ENCODE measurements around the gene TEDC1. TPM values are rescaled to one million over a fixed set of nuclear protein-coding genes. Genes with fewer than 3 reads are reported as not detected.
A peak's percentile ranks its signal among the peaks of the same experiment; 100 is the strongest.

Gene TEDC1
- total and polyA plus RNA-seq, 5 donors = 5.2 to 6.9 (median 5.9) TPM

GRCh38 chr14:105458010-105458409 lies 33.0 kb upstream of the TEDC1 start:
- DNase-seq (peak; percentile 13 to 48 (median 34)), ATAC-seq (no peak)
- Histone ChIP-seq H3K4me1 (ENCODE audit: control insufficient read depth, insufficient read depth, low read length) (no peaks in the 10 kb centered on the region), H3K27me3 (ENCODE audit: control insufficient read depth, insufficient read depth) (no peaks in the 10 kb centered on the region), H3K9me3 (ENCODE audit: control insufficient read depth, low read length) (no peaks in the 10 kb centered on the region), H3K4me3 (ENCODE audit: low read length) (no peak overlapping the region), H3K27ac (ENCODE audit: low read length) (no peak overlapping the region)
- intact Hi-C loops (cut with DNase I) = no loop called here
- 90% methylated on average over 18 of the region's 18 CpGs for WGBS

GRCh38 chr14:105458571-105458970 lies 32.5 kb upstream of the TEDC1 start:
- WGBS = 88% methylated on average over 14 of the region's 14 CpGs
- intact Hi-C loops (cut with DNase I) = no loop called here
- H3K27ac ChIP-seq (ENCODE audit: low read length) = no peak overlapping the region
- no peak for ATAC-seq
- peak; percentile 14 to 47 (median 44) for DNase-seq
- no peaks in the 10 kb centered on the region for H3K27me3 ChIP-seq (ENCODE audit: control insufficient read depth, insufficient read depth)
- H3K9me3 ChIP-seq (ENCODE audit: control insufficient read depth, low read length) = no peaks in the 10 kb centered on the region
- H3K4me3 ChIP-seq (ENCODE audit: low read length) = no peak overlapping the region
- H3K4me1 ChIP-seq (ENCODE audit: control insufficient read depth, insufficient read depth, low read length) = no peaks in the 10 kb centered on the region

GRCh38 chr14:105460116-105460515 lies 30.9 kb upstream of the TEDC1 start:
- peak in 1 of 3 donors; percentile 46 for DNase-seq
- no peak for ATAC-seq
- WGBS = 97% methylated on average over 17 of the region's 17 CpGs
- Histone ChIP-seq H3K4me1 (ENCODE audit: control insufficient read depth, insufficient read depth, low read length) (no peaks in the 10 kb centered on the region), H3K27me3 (ENCODE audit: control insufficient read depth, insufficient read depth) (no peaks in the 10 kb centered on the region), H3K9me3 (ENCODE audit: control insufficient read depth, low read length) (no peaks in the 10 kb centered on the region), H3K4me3 (ENCODE audit: low read length) (no peak overlapping the region), H3K27ac (ENCODE audit: low read length) (no peak overlapping the region)
- intact Hi-C loops (cut with DNase I) = no loop called here

- H3K27me3 ChIP-seq (ENCODE audit: control insufficient read depth, insufficient read depth) = no peaks in the 10 kb centered on the region
- intact Hi-C loops (cut with DNase I) = no loop called here
Observed at GRCh38 chr14:105460616-105461015, 30.4 kb upstream of the TEDC1 start.

GRCh38 chr14:105461903-105462302 lies 29.1 kb upstream of the TEDC1 start:
- no peak overlapping the region for H3K4me3 ChIP-seq (ENCODE audit: low read length)
- WGBS = 97% methylated on average over 18 of the region's 18 CpGs
- ATAC-seq (no peak), DNase-seq (no peak)
- no peaks in the 10 kb centered on the region for H3K27me3 ChIP-seq (ENCODE audit: control insufficient read depth, insufficient read depth)
- intact Hi-C loops (cut with DNase I) = no loop called here
- H3K4me1 ChIP-seq (ENCODE audit: control insufficient read depth, insufficient read depth, low read length) = no peaks in the 10 kb centered on the region
- no peaks in the 10 kb centered on the region for H3K9me3 ChIP-seq (ENCODE audit: control insufficient read depth, low read length)
- H3K27ac ChIP-seq (ENCODE audit: low read length) = no peak overlapping the region

More at GRCh38 chr14:105460616-105461015, 30.4 kb upstream of the TEDC1 start:
- H3K9me3 ChIP-seq (ENCODE audit: control insufficient read depth, low read length) = no peaks in the 10 kb centered on the region
- H3K4me3 ChIP-seq (ENCODE audit: low read length) = no peak overlapping the region
- ATAC-seq (no peak), DNase-seq (no peak)
- H3K27ac ChIP-seq (ENCODE audit: low read length) = no peak overlapping the region
- 94% methylated on average over 17 of the region's 17 CpGs for WGBS
- H3K4me1 ChIP-seq (ENCODE audit: control insufficient read depth, insufficient read depth, low read length) = no peaks in the 10 kb centered on the region

- intact Hi-C loops (cut with DNase I) = no loop called here
Observed at GRCh38 chr14:105464501-105464900, 26.5 kb upstream of the TEDC1 start.

GRCh38 chr14:105465209-105466031 lies 25.6 kb upstream of the TEDC1 start:
- 64% methylated on average over 20 of the region's 20 CpGs for WGBS
- no peaks in the 10 kb centered on the region for H3K27me3 ChIP-seq (ENCODE audit: control insufficient read depth, insufficient read depth)
- ATAC-seq (peak; percentile 37 to 51), DNase-seq (peak; percentile 61 to 85 (median 82))
- no peak overlapping the region for H3K4me3 ChIP-seq (ENCODE audit: low read length)
- H3K9me3 ChIP-seq (ENCODE audit: control insufficient read depth, low read length) = no peaks in the 10 kb centered on the region
- peaks cover 9% of the 10 kb centered on the region for H3K4me1 ChIP-seq (ENCODE audit: control insufficient read depth, insufficient read depth, low read length)
- H3K27ac ChIP-seq (ENCODE audit: low read length) = peak overlapping the region; percentile 85
- intact Hi-C loops (cut with DNase I) = no loop called here

More at GRCh38 chr14:105464501-105464900, 26.5 kb upstream of the TEDC1 start:
- 95% methylated on average over 33 of the region's 33 CpGs for WGBS
- Histone ChIP-seq H3K9me3 (ENCODE audit: control insufficient read depth, low read length) (no peaks in the 10 kb centered on the region), H3K27me3 (ENCODE audit: control insufficient read depth, insufficient read depth) (no peaks in the 10 kb centered on the region), H3K4me3 (ENCODE audit: low read length) (no peak overlapping the region), H3K27ac (ENCODE audit: low read length) (no peak overlapping the region), H3K4me1 (ENCODE audit: control insufficient read depth, insufficient read depth, low read length) (peaks cover 6% of the 10 kb centered on the region)
- DNase-seq = no peak
- no peak for ATAC-seq

- intact Hi-C loops (cut with DNase I) = no loop called here
- 78% methylated on average over 53 of the region's 53 CpGs for WGBS
- H3K4me3 ChIP-seq (ENCODE audit: low read length) = no peak overlapping the region
- peak overlapping the region; percentile 85 for H3K27ac ChIP-seq (ENCODE audit: low read length)
- DNase-seq = peak; percentile 73 to 92 (median 91)
- H3K27me3 ChIP-seq (ENCODE audit: control insufficient read depth, insufficient read depth) = no peaks in the 10 kb centered on the region
- no peaks in the 10 kb centered on the region for H3K9me3 ChIP-seq (ENCODE audit: control insufficient read depth, low read length)
- ATAC-seq = peak; percentile 46 to 58
- H3K4me1 ChIP-seq (ENCODE audit: control insufficient read depth, insufficient read depth, low read length) = peaks cover 9% of the 10 kb centered on the region
Observed at GRCh38 chr14:105466531-105467248, 24.4 kb upstream of the TEDC1 start.

GRCh38 chr14:105467249-105467941 lies 23.7 kb upstream of the TEDC1 start:
- Histone ChIP-seq H3K27me3 (ENCODE audit: control insufficient read depth, insufficient read depth) (no peaks in the 10 kb centered on the region), H3K27ac (ENCODE audit: low read length) (peak overlapping the region; percentile 82), H3K9me3 (ENCODE audit: control insufficient read depth, low read length) (no peaks in the 10 kb centered on the region), H3K4me1 (ENCODE audit: control insufficient read depth, insufficient read depth, low read length) (peaks cover 9% of the 10 kb centered on the region), H3K4me3 (ENCODE audit: low read length) (no peak overlapping the region)
- WGBS = 78% methylated on average over 20 of the region's 20 CpGs
- intact Hi-C loops (cut with DNase I) = no loop called here
- no peak for ATAC-seq
- DNase-seq = peak in 1 of 3 donors; percentile 56

GRCh38 chr14:105467942-105468471 lies 23.0 kb upstream of the TEDC1 start:
- H3K9me3 ChIP-seq (ENCODE audit: control insufficient read depth, low read length) = no peaks in the 10 kb centered on the region
- H3K4me3 ChIP-seq (ENCODE audit: low read length) = no peak overlapping the region
- H3K4me1 ChIP-seq (ENCODE audit: control insufficient read depth, insufficient read depth, low read length) = peaks cover 9% of the 10 kb centered on the region
- no peaks in the 10 kb centered on the region for H3K27me3 ChIP-seq (ENCODE audit: control insufficient read depth, insufficient read depth)
- ATAC-seq (no peak), DNase-seq (peak in 1 of 3 donors; percentile 47)
- 77% methylated on average over 22 of the region's 22 CpGs for WGBS
- peak overlapping the region; percentile 82 for H3K27ac ChIP-seq (ENCODE audit: low read length)
- intact Hi-C loops (cut with DNase I) = no loop called here

All from right cardiac atrium (tissue), 5 donors.